Mucosa of stomach (tissue), 1 donor: Measurements from ENCODE around the gene OPRL1.

Experiments
- H3K27me3 ChIP-seq: one replicate; pipeline ENCODE4 v1.7.0; 2013; ENCODE audit warnings: mild to moderate bottlenecking, low read length; ENCODE audit not compliant: control insufficient read depth, insufficient read depth
- H3K36me3 ChIP-seq: one replicate; pipeline ENCODE4 v1.7.0; 2013; ENCODE audit warnings: low read length; ENCODE audit not compliant: control insufficient read depth, insufficient read depth
- H3K4me1 ChIP-seq: one replicate; pipeline ENCODE4 v1.7.0; 2013; ENCODE audit warnings: mild to moderate bottlenecking, low read length; ENCODE audit not compliant: control insufficient read depth, insufficient read depth
- H3K4me3 ChIP-seq: one replicate; pipeline ENCODE4 v1.7.0; 2013; ENCODE audit warnings: low read length
- H3K9ac ChIP-seq: one replicate; pipeline ENCODE4 v1.7.0; 2013; ENCODE audit warnings: mild to moderate bottlenecking, low read length, moderate library complexity
- H3K9me3 ChIP-seq: one replicate; pipeline ENCODE4 v1.7.0; 2013; ENCODE audit warnings: mild to moderate bottlenecking, low read length, moderate library complexity; ENCODE audit not compliant: control insufficient read depth
- donor health status: Pancreatic carcinoma.

The OPRL1 gene

DNA sequence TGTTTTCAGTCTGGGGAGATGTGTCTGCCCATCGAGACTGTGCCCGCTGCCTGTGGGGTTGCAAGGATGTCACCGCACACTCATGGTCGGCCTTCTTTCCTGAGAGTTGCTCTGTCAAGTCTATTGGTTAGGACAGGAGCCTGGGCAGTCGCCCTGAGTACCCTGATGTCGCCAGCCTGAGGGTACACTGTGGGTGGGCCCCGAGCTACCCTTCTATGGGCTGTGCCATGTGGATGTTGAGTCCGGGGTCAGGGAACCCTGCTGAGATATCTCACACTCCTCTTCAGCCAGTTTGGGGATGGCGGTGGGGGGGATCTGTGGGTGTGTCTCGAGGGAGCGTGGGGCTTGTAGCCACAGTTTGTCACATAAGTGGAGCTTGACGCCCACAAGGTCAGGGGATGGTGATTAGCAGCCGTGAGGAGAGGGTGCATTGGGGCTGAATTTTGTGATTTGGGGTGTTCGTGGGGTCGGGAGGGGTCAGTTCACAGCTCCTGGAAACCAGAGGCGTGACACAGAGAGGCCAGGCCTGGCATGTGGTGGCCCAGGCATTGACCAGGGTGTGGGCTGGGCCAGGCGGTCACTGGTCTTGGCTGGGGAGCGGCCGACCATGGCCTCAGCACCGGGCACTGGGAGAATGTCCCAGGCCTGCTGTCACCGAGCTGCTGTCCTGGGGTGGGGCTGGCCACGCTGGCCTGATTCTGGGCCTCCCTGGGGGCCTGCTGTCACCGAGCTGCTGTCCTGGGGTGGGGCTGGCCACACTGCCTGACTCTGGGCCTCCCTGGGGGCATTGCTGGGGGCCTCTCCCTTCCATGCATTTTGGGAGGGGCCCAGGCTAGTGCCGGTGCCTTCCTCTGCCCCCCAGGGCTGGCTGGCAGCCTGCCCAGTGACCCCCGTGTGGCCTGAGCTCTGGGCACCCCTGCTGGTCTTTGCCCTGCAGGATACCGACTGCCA is 29.1 kb downstream of the OPRL1 start:
- H3K4me3 ChIP-seq: no peak overlapping the region
- H3K9ac ChIP-seq: no peak overlapping the region
- no peaks in the 10 kb centered on the region for H3K4me1 ChIP-seq
- no peaks in the 10 kb centered on the region for H3K36me3 ChIP-seq
- H3K9me3 ChIP-seq: no peaks in the 10 kb centered on the region
- no peaks in the 10 kb centered on the region for H3K27me3 ChIP-seq

DNA sequence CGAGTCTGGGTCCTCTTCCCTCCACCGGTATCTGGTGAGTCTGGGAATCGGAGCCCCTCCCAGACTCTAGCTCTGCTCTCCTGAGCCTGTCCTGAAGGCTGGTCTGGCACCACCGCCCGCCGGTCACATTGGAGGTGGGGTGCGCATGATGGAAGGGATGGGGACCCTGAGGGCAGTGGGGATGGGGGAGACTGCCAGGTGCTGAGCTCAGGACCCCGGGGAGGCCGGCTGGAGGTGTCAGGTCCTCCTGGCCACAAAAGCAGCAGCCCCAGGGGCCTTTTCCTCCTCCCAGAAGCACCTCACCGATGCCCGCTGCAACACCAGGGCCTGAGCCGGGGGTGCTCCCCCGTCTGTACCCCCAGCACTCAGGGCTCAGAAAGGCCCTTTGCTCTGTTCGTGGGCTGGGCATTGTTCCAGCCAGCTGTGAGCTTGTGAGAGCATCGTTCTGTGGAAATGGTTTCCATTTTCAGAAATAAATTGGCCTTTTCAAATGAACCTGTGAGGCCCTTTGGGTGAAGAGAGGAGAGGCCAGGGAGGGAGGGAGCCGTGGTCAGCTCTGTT is 30.0 kb downstream of the OPRL1 start:
- no peaks in the 10 kb centered on the region for H3K36me3 ChIP-seq
- H3K9me3 ChIP-seq: no peaks in the 10 kb centered on the region
- no peaks in the 10 kb centered on the region for H3K27me3 ChIP-seq
- no peak overlapping the region for H3K9ac ChIP-seq
- H3K4me3 ChIP-seq: no peak overlapping the region
- H3K4me1 ChIP-seq: no peaks in the 10 kb centered on the region

DNA sequence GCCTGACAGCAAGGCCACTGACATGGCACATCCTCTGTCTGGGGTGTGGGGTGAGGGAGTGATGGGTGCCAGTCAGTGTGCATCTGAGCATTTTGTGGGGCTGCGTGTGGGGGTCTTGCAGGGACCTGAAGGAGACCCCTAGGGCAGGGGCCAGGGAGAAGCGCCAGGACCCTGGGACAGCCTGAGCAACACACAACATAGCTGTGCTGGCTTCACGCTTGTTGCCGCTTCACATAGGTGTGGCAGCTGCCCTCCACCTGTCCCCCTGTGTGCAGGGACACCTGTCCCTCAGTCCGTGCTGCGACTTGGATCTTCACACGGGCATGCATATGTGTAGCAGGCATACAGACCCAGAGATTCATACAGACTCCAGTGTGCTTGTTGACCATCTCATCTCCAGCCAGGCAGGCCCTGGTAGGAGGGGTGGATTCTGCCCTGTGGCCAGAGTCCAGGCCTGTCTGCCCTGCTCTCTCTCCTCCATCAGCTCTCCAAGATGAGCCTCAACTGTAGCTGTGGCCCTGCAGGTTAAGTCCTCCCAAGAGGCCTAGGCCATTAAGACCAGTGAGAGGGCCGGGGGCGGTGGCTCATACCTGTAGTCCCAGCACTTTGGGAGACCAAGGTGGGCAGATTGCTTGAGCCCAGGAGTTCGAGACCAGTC is 30.7 kb downstream of the OPRL1 start:
- Histone ChIP-seq H3K9ac (no peak overlapping the region), H3K36me3 (no peaks in the 10 kb centered on the region), H3K4me3 (no peak overlapping the region), H3K9me3 (no peaks in the 10 kb centered on the region), H3K4me1 (no peaks in the 10 kb centered on the region), H3K27me3 (no peaks in the 10 kb centered on the region)

DNA sequence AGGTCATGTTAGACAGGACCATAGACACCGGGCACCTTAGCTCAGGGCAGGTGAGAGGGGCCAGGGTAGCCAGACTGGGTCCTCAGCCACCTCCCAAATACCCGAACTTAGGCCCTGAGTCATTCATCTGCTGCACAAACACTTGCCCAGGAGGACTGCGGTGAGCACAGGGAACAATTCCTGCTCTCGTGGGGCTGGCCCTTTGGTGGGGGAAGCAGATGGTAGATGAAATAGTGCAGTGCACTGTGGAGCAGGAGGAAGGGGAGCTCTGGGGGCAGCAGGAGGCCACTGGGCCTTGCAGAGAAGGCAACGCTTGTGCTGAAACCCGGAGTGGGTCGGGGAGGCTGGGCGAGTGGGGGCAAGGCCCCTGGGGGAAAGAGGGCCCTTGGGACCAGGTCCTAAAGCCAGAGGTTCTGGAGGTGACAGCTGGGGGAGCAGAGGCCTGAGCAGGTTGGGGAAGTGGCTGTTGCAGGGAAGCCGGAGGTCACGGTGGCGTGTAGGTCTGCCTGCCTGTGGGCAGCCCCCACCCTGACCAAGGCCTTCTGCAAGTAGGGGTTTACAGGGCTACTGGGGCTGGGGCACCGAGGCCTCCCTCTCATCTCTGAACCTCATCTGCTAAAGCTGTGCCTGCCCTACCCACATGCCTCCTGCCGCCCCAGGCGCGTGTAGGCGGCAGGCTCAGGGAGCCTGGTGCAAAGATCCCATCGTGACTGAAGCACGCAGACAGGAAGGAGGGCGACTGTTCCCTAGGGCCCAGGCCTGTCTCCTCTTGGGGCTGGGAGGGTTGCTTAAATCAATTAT is 32.2 kb downstream of the OPRL1 start:
- Histone ChIP-seq H3K4me1 (no peaks in the 10 kb centered on the region), H3K36me3 (no peaks in the 10 kb centered on the region), H3K9me3 (no peaks in the 10 kb centered on the region), H3K4me3 (no peak overlapping the region), H3K9ac (no peak overlapping the region), H3K27me3 (no peaks in the 10 kb centered on the region)

DNA sequence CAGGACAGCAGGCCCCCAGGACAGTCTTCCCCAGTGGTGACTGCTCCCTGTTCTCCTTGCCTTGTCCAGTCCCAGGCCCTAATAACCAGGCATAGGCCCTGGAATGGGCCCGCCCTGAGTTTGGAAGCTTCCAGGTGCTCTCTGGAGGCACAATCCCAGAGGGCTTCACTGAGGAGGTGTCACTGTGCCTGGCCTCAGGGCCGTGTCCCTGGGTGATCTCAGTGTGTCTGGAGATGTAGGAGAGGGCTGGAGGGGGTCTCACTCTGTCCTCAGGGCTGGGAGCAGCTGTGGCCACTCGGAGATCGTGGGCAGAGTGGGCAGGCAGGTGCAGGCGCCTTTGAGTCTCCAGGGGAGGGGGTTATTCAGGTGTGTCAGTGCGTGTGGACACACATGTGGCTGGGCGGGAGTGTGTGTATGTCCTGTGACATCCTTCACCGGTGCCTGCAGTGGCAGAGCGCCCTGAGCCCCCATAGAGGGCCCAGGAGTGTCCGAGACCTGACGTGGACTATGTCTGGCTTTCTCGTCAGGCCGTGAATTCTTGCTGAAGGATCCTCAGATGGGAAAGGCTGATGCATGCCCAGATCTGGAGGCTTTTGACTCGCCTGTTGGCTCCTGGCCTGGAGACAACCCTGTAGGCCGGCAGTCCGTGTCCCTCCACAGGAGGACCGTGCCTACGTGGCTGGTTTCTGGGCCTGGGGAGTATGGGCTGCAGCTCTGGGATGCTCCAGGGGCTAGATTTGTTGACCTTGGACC is 33.0 kb downstream of the OPRL1 start:
- Histone ChIP-seq H3K9ac (no peak overlapping the region), H3K4me1 (no peaks in the 10 kb centered on the region), H3K27me3 (no peaks in the 10 kb centered on the region), H3K36me3 (no peaks in the 10 kb centered on the region), H3K4me3 (no peak overlapping the region), H3K9me3 (no peaks in the 10 kb centered on the region)

DNA sequence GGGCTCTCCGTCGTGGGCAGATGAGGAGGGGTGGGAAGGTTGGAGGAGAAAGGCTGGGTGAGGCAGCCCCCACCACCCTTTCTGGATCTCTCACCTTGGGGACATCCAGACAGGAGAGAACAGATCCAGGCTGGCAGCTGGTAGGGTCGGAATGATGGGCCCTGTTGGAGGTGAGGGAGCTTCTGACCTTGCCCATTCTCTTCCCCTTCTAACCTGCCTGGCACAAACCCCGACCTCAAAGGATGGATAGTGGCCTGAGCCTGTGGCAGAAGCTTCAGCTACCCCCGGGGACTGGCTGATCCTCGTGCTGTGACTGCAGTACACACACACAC is 33.5 kb downstream of the OPRL1 start:
- Histone ChIP-seq H3K4me1 (no peaks in the 10 kb centered on the region), H3K9ac (no peak overlapping the region), H3K9me3 (no peaks in the 10 kb centered on the region), H3K36me3 (no peaks in the 10 kb centered on the region), H3K27me3 (no peaks in the 10 kb centered on the region), H3K4me3 (no peak overlapping the region)

DNA sequence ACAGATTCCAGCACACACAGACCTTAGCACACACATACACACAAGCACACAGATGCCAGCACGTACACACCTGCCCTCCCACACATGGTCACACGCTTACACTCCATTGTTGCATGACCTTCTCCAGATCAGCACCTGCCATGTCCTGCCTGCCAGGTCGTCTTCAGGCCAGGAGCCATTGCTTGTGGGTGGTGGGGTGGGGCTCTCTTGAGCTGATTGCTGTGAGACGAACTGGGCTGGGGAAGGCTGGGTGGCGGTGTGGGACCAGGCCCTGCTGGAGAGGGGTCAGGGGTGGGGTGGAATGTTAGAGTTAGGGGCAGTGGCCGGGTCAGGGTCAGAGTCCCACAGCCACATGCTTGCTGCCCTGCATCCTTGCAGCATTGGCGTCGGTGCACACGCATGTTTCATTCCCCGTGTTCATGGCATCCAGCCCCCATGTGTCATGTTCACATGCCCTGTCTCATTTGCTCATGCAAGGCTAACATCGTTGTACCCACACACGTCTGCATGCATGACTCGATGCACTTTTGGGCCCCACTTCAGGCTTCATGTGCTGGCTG is 34.0 kb downstream of the OPRL1 start:
- Histone ChIP-seq H3K9me3 (no peaks in the 10 kb centered on the region), H3K4me1 (no peaks in the 10 kb centered on the region), H3K27me3 (no peaks in the 10 kb centered on the region), H3K36me3 (no peaks in the 10 kb centered on the region), H3K4me3 (no peak overlapping the region), H3K9ac (no peak overlapping the region)

DNA sequence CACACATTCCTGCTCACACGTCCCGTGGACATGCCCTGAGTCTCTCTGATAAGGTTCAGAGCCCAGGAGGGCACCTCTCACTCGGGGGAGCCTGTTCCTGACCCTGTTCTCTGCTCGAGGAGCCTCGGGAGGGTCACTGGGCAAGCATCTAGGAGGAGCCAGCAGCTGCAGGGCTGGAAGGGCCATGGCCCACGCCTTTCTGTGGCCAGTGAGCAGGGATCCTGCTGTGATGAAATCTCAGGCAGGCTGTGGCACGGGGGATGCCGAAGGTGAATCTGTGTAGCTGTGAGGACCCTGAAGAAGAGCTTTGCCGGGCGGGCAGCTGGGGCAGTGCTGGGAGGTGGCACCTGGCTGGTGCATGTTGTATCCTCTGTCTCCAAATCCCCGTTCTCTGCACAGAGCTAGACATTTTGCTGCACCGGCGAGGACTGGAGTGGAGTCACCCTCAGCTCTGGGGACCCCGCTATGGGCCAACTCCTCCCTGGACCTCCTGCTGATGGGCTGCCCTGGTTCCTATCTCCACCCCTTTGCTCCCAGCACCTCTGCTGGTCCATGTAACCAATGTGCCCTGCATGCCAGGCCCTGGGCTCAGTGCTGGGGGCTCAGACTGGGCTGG is 34.6 kb downstream of the OPRL1 start:
- Histone ChIP-seq H3K9ac (no peak overlapping the region), H3K9me3 (no peaks in the 10 kb centered on the region), H3K27me3 (no peaks in the 10 kb centered on the region), H3K4me3 (no peak overlapping the region), H3K4me1 (no peaks in the 10 kb centered on the region), H3K36me3 (no peaks in the 10 kb centered on the region)

DNA sequence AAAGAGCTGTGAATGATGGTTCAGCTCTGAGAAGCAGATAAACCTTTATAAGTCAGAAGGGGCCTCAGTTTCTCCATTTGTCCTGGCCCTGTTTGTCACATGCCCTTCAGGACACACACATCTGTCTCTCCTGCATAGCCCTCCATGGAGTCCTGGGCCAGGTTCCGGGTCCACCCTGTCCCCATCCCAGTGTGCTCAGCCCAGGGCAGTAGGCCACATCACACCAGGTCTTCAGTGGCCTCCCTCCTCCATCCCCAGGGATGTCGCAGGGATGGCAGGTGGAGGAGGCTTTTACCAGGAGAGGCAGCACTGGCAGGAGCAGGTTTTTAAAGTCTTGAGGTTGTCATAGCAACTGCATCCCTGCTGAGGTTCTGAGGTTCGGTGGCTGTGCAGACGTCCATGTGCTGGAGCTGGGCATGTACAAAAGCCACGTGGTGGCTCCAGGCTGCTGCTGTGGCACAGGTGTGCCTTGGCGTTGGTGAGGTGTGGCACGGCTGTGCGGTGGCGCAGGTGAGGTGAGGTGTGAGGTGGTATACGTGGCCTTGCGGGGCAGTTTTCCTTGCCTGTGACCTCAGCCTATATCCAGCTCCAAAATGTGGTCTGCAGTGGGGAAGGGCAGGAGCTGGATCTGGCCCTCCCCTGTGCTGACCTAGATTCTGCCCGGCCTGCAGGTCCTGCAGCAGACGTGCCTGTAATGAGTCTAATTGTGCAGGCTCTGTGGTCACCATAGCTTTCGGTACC is 35.5 kb downstream of the OPRL1 start:
- Histone ChIP-seq H3K27me3 (no peaks in the 10 kb centered on the region), H3K4me1 (peaks cover 5% of the 10 kb centered on the region), H3K9ac (no peak overlapping the region), H3K9me3 (no peaks in the 10 kb centered on the region), H3K4me3 (no peak overlapping the region), H3K36me3 (no peaks in the 10 kb centered on the region)

DNA sequence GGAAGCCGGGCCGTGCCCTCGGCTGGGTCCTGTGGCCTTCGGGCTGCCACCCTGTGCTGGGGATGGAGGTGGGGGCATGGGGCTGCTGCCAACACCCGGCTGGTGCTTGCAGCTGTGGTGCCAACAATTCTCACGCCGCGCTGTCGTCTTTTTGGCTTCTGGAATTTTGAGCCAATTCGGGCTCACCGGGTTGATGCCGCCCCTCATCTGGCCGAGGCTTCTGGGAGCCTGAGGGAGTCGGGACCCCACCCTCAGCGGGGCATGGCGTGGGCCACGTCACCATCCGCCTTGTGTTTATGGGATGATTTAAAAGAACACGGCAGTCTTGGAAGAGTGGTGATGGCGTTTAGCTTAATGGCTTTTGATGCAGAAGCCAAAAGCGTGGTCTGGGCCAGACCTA is 36.1 kb downstream of the OPRL1 start:
- H3K36me3 ChIP-seq: no peaks in the 10 kb centered on the region
- H3K9me3 ChIP-seq: no peaks in the 10 kb centered on the region
- peaks cover 6% of the 10 kb centered on the region for H3K4me1 ChIP-seq
- H3K27me3 ChIP-seq: peaks cover 3% of the 10 kb centered on the region
- no peak overlapping the region for H3K9ac ChIP-seq
- no peak overlapping the region for H3K4me3 ChIP-seq
